NCI-H524 treated with DMSO at 0.1 percent for 48 hours (cell line): ENCODE measurements around the gene ASPA.
"Not testable (repeated sequence)": the region's sequence is repeated elsewhere in the genome, so short reads cannot be mapped to it uniquely, and the experiment has no call there.

Experiments
- DNase-seq: peaks from one replicate; lab custom pipeline; 2025; lab: John Stamatoyannopoulos, UW

The ASPA gene

DNA sequence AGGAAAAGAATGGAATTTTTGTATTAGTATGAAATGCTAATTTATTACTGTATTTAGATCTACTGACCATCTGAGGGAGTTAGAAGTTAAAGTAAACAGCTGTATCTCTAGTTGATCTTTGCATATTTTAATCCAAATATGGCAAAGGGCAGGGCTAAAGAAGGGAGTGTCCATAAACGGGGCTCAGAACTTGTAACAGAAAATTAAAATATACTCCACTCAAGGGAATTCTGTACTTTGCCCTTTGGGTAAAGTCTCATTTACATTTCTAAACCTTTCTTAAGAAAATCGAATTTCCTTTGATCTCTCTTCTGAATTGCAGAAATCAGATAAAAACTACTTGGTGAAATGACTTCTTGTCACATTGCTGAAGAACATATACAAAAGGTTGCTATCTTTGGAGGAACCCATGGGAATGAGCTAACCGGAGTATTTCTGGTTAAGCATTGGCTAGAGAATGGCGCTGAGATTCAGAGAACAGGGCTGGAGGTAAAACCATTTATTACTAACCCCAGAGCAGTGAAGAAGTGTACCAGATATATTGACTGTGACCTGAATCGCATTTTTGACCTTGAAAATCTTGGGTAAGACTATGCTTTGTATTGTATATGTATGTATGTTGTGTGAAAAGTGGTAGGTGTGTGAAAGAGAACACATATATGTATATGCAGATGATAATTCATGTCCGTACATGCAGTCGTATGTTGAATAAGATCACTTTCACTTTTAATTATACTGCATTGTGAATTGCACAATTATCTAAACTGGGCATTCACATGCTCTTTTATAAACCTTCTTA is at the start of gene ASPA:
Gene ASPA (plus strand): TSS at position 186 of the 799 bp plus-strand sequence. CDS start 163 bp downstream, at position 349.
- DNase-seq, result no peak

DNA sequence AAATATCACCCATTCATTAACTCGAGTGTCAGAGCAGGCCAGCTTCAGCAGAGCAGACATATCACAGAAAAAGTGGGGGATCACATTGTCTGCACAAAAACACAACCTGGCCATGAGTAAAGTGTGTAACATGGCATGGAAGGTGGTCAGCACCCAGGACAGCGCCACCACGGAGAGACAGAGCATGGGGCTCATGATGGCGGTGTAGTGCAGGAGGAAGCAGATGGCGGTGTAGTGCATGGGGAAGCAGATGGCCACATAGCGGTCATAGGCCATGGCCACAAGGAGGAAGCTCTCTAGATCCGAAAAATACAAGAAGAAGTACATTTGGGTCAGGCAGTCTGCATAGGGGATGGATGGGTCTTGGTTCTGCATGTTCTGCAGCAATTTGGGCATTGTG is 42.6 kb upstream of the ASPA start:
- DNase-seq, result not testable (repeated sequence)

DNA sequence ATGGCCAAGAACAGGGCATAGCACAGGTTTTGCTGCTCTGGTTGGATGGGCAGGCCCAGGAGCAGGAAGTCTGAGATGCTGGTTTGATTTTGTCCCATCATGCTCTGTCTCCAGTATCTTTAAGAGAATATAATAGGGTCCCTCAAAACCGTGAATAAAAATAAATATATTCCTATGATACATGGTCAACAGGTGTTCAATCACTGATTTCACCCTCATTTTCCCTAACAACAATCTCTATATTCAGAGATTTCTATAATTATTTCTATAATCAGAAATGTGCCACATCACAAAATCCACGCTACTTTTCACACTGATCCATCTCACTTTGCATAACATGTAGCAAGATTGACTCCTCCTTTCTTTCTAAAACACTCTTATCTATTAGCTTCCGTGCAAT is 42.1 kb upstream of the ASPA start, which contains the start of gene OR1E2:
Gene OR1E2 (minus strand): TSS at position 101 of the 400 bp plus-strand sequence. CDS start 0 bp downstream, at position 101.
- DNase-seq, result no peak

DNA sequence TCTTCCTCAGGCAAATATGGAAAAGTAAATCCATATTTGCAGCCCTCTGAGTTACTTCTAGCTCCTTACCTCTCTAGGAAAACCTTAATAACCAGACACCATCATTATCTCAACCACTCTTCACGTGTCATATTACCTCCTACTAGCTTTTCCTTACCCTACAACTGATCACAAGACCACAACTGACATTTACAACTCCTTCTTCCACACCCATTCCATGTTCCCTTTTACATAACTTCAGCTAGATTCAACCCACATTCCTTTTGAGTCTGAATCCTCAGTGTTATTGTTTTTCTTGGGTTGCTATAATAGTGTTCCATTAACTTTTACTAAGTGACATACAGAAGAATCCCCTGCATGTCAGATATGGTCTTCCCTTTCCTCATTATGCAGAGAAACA is 37.4 kb upstream of the ASPA start:
- no peak for DNase-seq

DNA sequence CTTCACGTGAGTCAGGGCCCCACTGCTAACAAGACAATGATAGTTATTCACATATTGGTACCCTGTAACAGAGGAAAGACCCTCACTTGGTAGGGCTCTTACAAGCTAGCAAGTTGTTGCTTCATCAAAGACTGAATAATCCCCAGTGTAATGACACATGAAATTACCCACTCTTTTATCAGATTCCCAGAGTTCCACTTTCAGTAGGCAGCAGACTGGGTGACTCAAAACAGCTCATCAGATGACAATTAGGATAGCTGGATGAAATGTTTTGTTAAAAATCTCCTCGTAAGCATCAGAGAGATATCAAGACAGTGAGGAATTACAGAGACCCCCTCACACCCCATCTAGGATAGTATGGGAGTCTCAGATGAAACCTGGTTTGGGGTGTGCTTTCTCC is 35.3 kb upstream of the ASPA start:
- DNase-seq, result no peak

- DNase-seq, result no peak
Measured at GRCh38 chr17:3447625-3448024, 28.2 kb upstream of the ASPA start.

GRCh38 chr17:3448059-3448665 is 27.6 kb upstream of the ASPA start:
- no peak for DNase-seq

GRCh38 chr17:3466355-3466754 is 9.4 kb upstream of the ASPA start:
- DNase-seq, result not testable (repeated sequence)

DNA sequence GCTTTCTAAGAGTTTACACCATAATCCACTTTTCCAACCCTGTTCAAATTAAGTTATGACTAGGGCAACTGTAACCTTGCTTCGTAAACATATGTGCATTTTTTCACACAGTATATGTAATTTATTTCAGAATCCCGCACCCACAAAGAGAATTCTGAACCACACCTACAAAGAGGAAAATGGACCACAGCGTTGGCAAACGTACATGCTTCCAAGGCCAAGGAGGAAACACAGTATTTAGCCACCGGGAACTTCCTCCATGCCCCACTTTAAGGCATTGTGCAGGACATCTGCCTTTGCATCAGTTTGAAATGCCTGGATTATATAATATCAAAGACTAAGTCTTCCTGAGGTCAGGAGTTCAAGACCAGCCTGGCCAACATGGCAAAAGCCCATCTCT is 6.3 kb upstream of the ASPA start:
- no peak for DNase-seq

- DNase-seq, result no peak
Measured at GRCh38 chr17:3471599-3471998, 4.2 kb upstream of the ASPA start, which contains the start of gene SPATA22. SPATA22 (minus strand) TSS chr17:3471819; CDS start chr17:3469325, 2,494 bp downstream.

- DNase-seq, result no peak
Measured at GRCh38 chr17:3472137-3472536, 3.7 kb upstream of the ASPA start.

DNA sequence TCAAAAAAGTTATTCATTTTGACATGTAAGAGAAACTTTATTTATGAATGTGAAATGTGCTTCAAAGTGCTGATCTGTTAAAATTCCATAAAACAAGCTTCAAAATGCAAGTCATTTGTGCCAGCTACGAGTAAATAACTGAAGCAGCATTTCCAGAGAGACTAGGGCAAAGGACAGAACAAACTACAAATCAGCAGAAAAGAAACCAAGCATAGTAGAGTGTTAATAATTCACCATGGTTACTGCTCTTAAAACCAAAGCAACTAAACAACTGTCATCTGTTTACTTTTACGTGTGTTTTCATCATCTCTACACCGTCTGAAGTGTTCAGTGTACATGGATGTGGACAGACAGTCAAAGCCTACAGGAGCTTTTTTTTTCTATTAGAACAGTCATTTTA is 1.6 kb upstream of the ASPA start:
- DNase-seq, result no peak

DNA sequence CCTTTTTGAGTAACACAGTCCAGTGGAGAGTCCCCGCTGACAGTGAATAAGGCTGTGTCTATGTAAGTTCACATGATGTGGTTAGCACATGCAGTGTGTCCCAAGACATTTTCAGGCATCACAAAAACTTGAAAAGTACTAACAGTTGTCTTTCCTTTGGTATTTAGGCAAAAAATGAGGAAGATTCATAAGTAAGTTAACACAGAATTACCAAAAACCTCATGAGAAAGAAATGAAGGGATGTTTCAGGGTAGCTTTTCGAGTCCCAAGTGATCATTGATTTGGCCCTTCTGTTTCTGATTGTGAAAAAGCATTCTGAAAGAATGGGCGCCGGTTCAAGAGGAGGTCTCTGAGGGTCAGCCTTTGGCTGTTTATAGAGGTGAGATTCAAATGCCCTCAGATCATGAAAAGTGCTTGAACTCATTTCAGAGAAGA is 529 bp upstream of the ASPA start:
- no peak for DNase-seq

DNA sequence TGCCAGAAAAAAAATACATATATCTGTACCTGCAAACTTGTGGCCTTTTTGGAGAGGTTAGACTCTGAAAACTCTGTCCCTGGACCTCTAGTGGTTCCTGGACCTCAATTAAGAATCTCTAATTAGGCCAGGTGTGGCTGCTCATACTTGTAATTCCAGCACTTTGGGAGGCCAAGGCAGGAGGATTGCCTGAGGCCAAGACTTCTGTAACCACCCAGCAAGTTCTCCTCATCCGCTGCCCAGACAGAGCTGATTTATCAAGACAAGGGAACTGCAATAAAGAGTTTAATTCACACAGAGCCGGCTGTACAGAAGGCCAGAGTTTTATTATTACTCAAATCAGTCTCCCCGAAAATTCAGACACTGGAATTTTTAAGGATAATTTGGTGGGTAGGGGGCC is 4.2 kb downstream of the ASPA start:
- no peak for DNase-seq

DNA sequence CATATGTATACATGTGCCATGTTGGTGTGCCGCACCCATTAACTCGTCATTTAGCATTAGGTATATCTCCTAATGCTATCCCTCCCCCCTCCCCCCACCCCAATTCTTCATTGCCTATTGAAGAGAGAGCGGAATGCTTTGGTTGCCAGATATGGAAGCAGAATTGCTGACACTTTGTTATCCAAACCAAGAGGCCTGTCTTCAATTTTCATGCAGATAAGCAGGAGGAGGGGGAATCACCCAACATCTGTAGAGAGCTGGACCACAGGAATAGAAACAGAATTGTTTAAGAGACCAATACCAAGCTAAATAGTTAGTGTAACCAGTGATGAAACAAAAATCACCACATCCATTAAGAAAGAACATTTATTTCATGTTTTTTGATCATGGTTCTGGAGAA is 7.1 kb downstream of the ASPA start:
- no peak for DNase-seq

GRCh38 chr17:3485481-3486068 is 9.8 kb downstream of the ASPA start:
- no peak for DNase-seq

- no peak for DNase-seq
Measured at GRCh38 chr17:3497101-3497500, 21.3 kb downstream of the ASPA start.

DNA sequence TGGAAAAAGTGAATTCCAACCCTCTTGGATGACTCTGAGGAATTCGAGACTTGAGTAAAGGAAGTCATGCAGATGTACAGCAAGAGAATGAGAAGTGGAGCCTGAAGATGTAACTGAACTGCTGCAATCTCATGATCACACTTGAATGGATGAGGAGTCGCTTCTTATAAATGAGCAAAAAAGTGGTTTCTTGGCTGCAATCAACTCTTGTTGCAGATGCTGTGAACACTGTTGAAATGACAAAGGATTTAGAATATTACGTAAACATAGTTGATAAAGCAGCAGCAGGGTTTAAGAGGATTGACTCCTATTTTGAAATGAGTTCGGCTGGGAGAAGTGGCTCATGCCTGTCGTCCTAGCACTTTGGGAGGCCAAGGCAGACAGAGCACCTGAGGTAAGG is 25.5 kb downstream of the ASPA start:
- DNase-seq, result no peak

DNA sequence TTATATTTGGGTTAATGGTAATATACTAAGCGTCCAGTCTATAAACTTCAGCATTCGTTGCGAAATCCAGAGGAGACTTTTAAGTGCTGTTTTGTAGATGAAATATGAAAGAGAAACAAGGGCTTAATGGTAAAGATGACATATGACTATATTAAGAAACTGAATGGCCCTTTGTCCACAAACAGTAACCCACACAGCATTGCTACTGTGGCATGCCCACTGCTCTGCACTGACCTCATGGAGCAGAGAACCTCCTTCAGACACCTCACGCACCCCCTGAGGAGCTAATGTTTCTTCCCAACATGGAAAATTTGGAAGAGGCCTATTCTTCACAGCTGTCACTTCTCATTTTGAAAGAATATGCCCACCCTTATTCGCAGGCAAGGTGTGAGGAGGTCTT is 26.7 kb downstream of the ASPA start:
- no peak for DNase-seq

DNA sequence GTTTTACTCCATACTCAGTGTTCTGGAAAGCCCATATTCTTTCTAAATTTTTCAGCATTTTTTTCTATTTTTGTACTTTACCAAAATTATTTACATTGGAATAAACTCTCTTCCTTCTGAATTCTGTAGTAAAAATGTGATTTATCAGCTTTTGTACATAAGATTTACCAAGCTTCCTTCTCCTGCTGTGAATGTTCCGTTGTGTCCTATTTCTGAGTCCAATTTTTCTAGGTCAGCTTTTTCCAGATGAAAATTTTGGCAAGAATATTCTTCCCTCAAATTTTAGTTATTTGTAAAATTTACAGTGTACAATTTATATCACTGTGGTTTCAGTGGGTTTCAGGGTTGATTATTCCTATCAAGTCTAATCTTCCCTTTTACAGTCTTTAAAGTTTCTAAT is 27.5 kb downstream of the ASPA start:
- no peak for DNase-seq

DNA sequence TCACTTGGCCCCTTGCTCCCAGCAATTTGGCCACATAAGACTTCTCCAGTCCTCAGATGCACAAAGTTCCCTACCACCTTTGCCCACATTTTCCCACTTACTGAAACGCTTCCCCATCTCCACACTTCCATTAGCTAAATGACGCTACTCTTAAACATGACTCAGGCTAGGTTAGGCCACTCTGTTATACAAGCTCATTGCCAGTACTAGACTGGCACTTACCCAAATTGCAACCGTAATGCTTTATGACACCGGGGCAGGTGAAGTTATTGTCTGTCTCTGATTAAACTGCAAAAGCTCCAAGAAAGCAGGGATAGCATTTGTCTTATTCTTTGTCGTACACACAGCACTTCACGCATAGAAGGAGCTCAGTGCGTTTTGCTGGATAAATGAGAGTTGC is 29.2 kb downstream of the ASPA start:
- no peak for DNase-seq

DNA sequence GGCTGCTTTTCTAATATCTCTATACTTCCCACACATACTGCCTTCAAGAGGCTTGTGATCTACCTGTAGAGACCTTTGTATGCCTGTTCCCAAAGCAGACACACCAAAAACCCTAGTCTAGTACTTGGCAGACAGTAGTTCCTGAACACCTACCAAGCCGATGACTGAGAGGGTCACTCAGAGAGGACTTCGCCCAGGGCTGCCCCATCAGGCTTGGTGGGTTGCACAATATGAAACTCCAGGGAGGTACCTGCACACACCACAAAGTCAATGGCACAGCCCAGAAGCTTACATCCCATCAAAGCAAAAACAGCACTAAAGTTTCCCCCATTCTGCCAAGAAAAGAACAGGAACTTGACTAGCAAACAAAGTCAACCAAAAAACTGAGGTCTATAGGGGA is 30.3 kb downstream of the ASPA start:
- no peak for DNase-seq

- no peak for DNase-seq
Measured at GRCh38 chr17:3507071-3507470, 31.3 kb downstream of the ASPA start.
